HG03045 (cell line): ENCODE data around the gene ITGB2.

Source experiments
- ATAC-seq: cut with Tn5 transposase; IDR thresholded peaks from one replicate; pipeline ENCODE4 v1.9.1; 2021; ENCODE audit warnings: mild to moderate bottlenecking, moderate library complexity; ENCODE audit not compliant: unreplicated experiment

Gene ITGB2

GRCh38 chr21:44911384-44912157 is 9.1 kb downstream of the ITGB2 start:
- ATAC-seq: no peak

GRCh38 chr21:44911068-44911383 is 9.7 kb downstream of the ITGB2 start:
- ATAC-seq: no peak

GRCh38 chr21:44910229-44911067 is 10.3 kb downstream of the ITGB2 start:
- no peak for ATAC-seq

DNA sequence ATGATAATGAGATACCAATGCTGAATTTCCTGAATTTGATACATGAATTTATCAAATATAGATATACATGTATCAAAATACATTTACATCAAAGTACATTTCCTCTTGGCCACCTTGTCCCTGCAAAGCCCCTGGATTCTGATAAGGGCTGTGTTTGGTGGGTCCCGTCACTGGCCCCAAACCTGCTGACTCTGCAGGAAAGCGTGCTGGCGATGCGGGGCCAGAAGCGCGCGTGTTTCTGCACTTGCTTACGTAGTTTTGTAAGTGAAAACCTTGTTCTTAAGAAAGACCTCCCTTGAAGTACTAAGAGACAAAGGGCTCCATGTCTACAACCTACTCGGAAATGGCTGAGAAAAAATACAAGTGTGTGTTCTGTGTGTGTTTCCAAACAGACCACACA is 11.0 kb downstream of the ITGB2 start:
- ATAC-seq: no peak

GRCh38 chr21:44908908-44909307 is 11.8 kb downstream of the ITGB2 start:
- no peak for ATAC-seq

GRCh38 chr21:44907966-44908895 is 12.5 kb downstream of the ITGB2 start:
- ATAC-seq: no peak

- no peak for ATAC-seq
Measured at GRCh38 chr21:44907225-44907965, 13.3 kb downstream of the ITGB2 start.

DNA sequence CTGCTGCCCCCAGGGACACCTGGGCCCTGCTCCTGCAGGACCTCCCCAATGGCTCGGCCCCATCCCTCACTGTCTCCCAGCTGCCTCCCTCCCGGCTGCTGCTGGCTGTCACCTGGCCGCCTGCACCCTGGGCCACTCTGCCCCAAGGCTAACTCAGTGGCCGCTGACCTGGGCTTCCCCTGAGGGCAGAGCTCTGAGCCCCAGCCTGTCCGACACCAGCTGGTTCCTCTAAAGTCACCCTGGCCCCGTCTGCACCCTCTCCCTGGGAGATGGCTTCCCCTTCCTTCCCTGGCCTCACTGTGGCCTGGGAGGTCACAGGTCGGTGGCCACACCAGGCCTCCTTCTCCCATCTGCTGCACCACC is 15.0 kb downstream of the ITGB2 start:
- no peak for ATAC-seq

- no peak for ATAC-seq
Measured at GRCh38 chr21:44905016-44905727, 15.5 kb downstream of the ITGB2 start.

GRCh38 chr21:44904141-44904923 is 16.4 kb downstream of the ITGB2 start:
- no peak for ATAC-seq

DNA sequence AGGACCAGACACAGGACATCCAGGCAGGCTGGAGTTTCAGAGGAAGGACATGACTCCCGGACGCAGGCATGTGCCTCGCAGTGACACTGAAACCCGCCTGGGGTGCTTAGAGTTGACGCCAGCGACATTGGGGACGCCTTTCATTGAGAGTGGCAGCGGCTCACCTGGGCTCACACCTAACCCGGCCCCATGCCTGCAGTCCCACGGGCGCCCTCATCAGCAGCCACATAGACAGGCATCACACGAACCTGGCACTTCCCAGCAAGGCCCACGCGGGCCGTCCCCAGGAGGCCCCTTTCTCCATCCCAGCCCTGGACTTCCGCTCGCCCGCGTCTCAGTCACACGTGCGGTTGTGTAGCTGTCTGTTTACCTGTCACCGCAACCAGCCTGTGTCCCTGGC is 17.0 kb downstream of the ITGB2 start:
- no peak for ATAC-seq

GRCh38 chr21:44903050-44903685 is 17.5 kb downstream of the ITGB2 start:
- ATAC-seq: no peak

DNA sequence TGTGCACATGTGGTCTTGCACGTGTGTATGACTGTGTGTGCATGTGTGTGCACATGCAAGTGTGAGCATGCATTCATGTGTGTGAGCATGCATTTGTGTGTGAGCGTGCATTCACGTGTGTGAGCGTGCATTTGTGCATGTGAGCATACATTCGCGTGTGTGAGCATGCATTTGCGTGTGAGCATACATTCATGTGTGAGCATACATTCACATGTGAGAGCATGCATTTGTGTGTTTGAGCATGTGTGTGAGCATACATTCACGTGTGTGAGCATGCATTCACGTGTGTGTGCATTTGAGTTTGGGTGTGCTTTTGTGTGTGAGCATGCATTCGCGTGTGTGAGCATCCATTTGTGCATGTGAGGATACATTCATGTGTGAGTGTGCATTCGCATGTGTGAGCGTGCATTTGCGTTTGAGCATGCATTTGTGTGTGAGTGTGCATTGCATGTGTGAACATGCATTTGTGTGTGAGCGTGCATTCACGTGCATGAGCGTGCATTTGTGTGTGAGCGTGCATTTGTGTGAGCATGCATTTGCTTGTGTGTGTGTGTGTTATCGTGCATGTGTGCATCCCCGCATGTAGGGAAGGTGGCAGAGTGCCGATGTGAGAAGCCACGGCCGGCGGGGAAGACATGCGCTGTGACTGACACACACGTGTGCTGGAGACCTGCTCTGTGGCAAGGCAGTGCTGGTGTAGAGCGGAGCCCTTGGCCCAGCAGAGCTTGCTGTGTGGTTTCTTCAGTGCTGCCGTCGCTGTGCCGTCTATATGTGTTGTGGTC is 18.2 kb downstream of the ITGB2 start:
- no peak for ATAC-seq

GRCh38 chr21:44901391-44902074 is 19.2 kb downstream of the ITGB2 start:
- ATAC-seq: no peak

DNA sequence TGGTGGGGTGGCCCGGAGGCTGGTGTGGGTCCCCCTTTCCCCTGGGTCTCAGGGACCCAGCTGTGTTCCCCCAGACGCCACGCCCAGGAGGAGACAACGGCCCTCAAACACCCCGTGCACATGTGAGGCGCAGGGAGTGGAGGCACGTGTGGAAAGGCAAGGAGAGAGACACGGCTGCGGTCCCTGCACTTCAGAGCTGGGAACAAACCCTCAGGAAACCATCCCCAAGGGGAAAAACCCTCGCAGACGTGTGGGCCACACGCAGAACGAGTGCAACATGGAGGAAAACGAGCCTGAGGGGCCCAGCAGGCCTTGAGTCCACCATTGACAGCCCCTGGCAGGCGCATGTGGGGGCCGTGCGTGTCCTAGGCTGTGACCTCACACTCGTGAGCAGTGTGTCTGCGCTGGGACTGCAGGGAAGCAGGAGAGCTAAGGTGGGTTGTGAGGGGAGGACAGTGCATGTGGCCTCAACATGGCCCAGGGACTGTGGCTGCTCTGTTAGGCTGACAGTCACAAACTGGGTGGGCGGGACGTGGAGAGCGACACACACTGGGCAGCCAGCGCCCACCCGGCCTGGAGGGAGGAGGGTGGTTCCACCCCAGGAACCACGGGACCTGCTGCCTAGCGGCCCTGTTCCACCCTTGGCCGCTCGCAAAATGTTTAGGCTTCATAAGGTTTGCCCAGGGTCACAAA is 20.0 kb downstream of the ITGB2 start:
- no peak for ATAC-seq

- no peak for ATAC-seq
Measured at GRCh38 chr21:44899768-44900558, 20.7 kb downstream of the ITGB2 start.
